ENCODE results near the gene GLIPR1L1.

DNA sequence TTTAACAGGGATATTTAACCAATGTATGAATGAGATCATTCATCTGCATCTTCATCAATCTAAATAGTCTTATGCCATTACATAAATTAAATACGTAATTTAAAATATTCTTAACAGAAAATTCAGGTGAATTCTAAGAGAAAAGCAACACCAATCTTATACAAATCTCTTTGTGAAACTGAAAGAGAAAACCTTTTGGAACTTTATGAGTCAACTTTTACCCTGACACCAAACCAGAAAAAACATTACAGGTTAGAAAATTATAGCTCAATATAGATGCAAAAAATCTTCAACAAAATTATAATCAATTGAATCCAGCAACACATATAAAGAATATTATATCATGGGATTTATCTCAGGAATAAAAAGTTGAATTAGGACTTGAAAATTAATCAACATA, 3.4 kb downstream of the GLIPR1L1 start:
- no peak for TF ChIP-seq CTCF (conservative IDR thresholded peaks at IDR 0.05; ENCODE audit: low read depth in 2 of 2)
- no peak for TF ChIP-seq POLR2AphosphoS5 (IDR thresholded peaks at IDR 0.05; ENCODE audit: low read depth)
- TF ChIP-seq EZH2 (IDR thresholded peaks at IDR 0.05; ENCODE audit: low read depth, unreplicated experiment), result no peak
- no peak for TF ChIP-seq EZH2phosphoT487 (IDR thresholded peaks at IDR 0.05; ENCODE audit: unreplicated experiment)
- TF ChIP-seq REST (IDR thresholded peaks at IDR 0.05; ENCODE audit: unreplicated experiment), result no peak
- TF ChIP-seq JUNB (IDR thresholded peaks at IDR 0.05; ENCODE audit: unreplicated experiment), result no peak
- TF ChIP-seq CREB1 (CRISPR knock-in tag; IDR thresholded peaks at IDR 0.05; ENCODE audit: low read depth), result no peak
